Uterus (tissue), 2 donors: ENCODE results near the gene LEUTX.

Experiments
- CTCF ChIP-seq, 4 experiments: fragments of 200-600 bp in 2 of 4; fragments of 450-650 bp in 2 of 4; sonication (generic) in 2 of 4; IDR thresholded peaks; one replicate each; pipeline ENCODE4 v1.5.1; 2016 to 2019; ENCODE audit warnings: antibody characterized with exemption in 4 of 4, mild to moderate bottlenecking in 2 of 4, moderate library complexity in 1 of 4
- POLR2A ChIP-seq, 2 donors: fragments of 450-650 bp; IDR thresholded peaks; one replicate each; pipeline ENCODE4 v1.6.1; 2016; ENCODE audit warnings: antibody characterized with exemption in 2 of 2, mild to moderate bottlenecking in 1 of 2, moderate library complexity in 1 of 2

GRCh38 chr19:39816287-39817048 lies 37.8 kb downstream of the LEUTX start:
- TF ChIP-seq POLR2A (IDR thresholded peaks at IDR 0.05) (no peak), CTCF (IDR thresholded peaks at IDR 0.05) (no peak)
